Measurements from ENCODE around the gene EXOSC6. TPM values are rescaled to one million over a fixed set of nuclear protein-coding genes. Genes with fewer than 3 reads are reported as not detected.
"Not testable (repeated sequence)": the region's sequence is repeated elsewhere in the genome, so short reads cannot be mapped to it uniquely, and the experiment has no call there.

The EXOSC6 gene
- total RNA-seq, 1 donor from 2014 or later, result 44.1 TPM

GRCh38 chr16:70269471-70269870, 17.7 kb upstream of the EXOSC6 start:
- TF ChIP-seq CTCF (IDR thresholded peaks at IDR 0.05; ENCODE audit: insufficient read depth, low read length, poor library complexity, severe bottlenecking), result no peak
- Histone ChIP-seq H3K27me3 (ENCODE audit: control insufficient read depth, insufficient read depth, low read length) (no peaks in the 10 kb centered on the region), H3K36me3 (ENCODE audit: control insufficient read depth, insufficient read depth, low read length) (peaks cover 8% of the 10 kb centered on the region), H3K4me3 (ENCODE audit: low read depth, low read length) (no peak overlapping the region)
- DNase-seq (ENCODE audit: low read depth), result no peak

- not testable (repeated sequence) for H3K36me3 ChIP-seq (ENCODE audit: control insufficient read depth, insufficient read depth, low read length); H3K27me3 ChIP-seq (ENCODE audit: control insufficient read depth, insufficient read depth, low read length); DNase-seq (ENCODE audit: low read depth); H3K4me3 ChIP-seq (ENCODE audit: low read depth, low read length)
Measured at GRCh38 chr16:70267922-70268321, 16.2 kb upstream of the EXOSC6 start.

- no peak overlapping the region for H3K4me3 ChIP-seq (ENCODE audit: low read depth, low read length)
- H3K36me3 ChIP-seq (ENCODE audit: control insufficient read depth, insufficient read depth, low read length), result peaks cover 8% of the 10 kb centered on the region
- TF ChIP-seq CTCF (IDR thresholded peaks at IDR 0.05; ENCODE audit: insufficient read depth, low read length, poor library complexity, severe bottlenecking), result peak; percentile 60
- DNase-seq (ENCODE audit: low read depth), result no peak
- H3K27me3 ChIP-seq (ENCODE audit: control insufficient read depth, insufficient read depth, low read length), result no peaks in the 10 kb centered on the region
Measured at GRCh38 chr16:70267516-70267915, 15.8 kb upstream of the EXOSC6 start.

GRCh38 chr16:70259903-70260302, 8.2 kb upstream of the EXOSC6 start:
- not testable (repeated sequence) for H3K27me3 ChIP-seq (ENCODE audit: control insufficient read depth, insufficient read depth, low read length); H3K36me3 ChIP-seq (ENCODE audit: control insufficient read depth, insufficient read depth, low read length); DNase-seq (ENCODE audit: low read depth); H3K4me3 ChIP-seq (ENCODE audit: low read depth, low read length)

- DNase-seq (ENCODE audit: low read depth), result no peak
- Histone ChIP-seq H3K27me3 (ENCODE audit: control insufficient read depth, insufficient read depth, low read length) (no peaks in the 10 kb centered on the region), H3K36me3 (ENCODE audit: control insufficient read depth, insufficient read depth, low read length) (peaks cover 10% of the 10 kb centered on the region), H3K4me3 (ENCODE audit: low read depth, low read length) (no peak overlapping the region)
- TF ChIP-seq CTCF (IDR thresholded peaks at IDR 0.05; ENCODE audit: insufficient read depth, low read length, poor library complexity, severe bottlenecking), result no peak
Measured at GRCh38 chr16:70258946-70259345, 7.2 kb upstream of the EXOSC6 start.

- peaks cover 11% of the 10 kb centered on the region for H3K36me3 ChIP-seq (ENCODE audit: control insufficient read depth, insufficient read depth, low read length)
- TF ChIP-seq CTCF (IDR thresholded peaks at IDR 0.05; ENCODE audit: insufficient read depth, low read length, poor library complexity, severe bottlenecking), result no peak
- H3K4me3 ChIP-seq (ENCODE audit: low read depth, low read length), result no peak overlapping the region
- H3K27me3 ChIP-seq (ENCODE audit: control insufficient read depth, insufficient read depth, low read length), result no peaks in the 10 kb centered on the region
- DNase-seq (ENCODE audit: low read depth), result no peak
Measured at GRCh38 chr16:70258065-70258464, 6.3 kb upstream of the EXOSC6 start.

- Histone ChIP-seq H3K27me3 (ENCODE audit: control insufficient read depth, insufficient read depth, low read length) (no peaks in the 10 kb centered on the region), H3K4me3 (ENCODE audit: low read depth, low read length) (no peak overlapping the region), H3K36me3 (ENCODE audit: control insufficient read depth, insufficient read depth, low read length) (peaks cover 12% of the 10 kb centered on the region)
- DNase-seq (ENCODE audit: low read depth), result no peak
- TF ChIP-seq CTCF (IDR thresholded peaks at IDR 0.05; ENCODE audit: insufficient read depth, low read length, poor library complexity, severe bottlenecking), result no peak
Measured at GRCh38 chr16:70257391-70257790, 5.7 kb upstream of the EXOSC6 start.

All from kidney epithelial cell (primary cell).